GM12891 (cell line): ENCODE measurements around the gene PRMT1.

Experiments
- POLR2A ChIP-seq: IDR thresholded peaks from 2 replicates; pipeline ENCODE4 v1.6.1; 2011; ENCODE audit warnings: low read depth, low read length, control low read depth
- POLR2AphosphoS5 ChIP-seq: IDR thresholded peaks from 2 replicates; pipeline ENCODE4 v1.6.1; 2011; ENCODE audit warnings: low read depth, low read length, control low read depth
- POU2F2 ChIP-seq: IDR thresholded peaks from 2 replicates; pipeline ENCODE4 v1.6.1; 2011; ENCODE audit warnings: low read depth, mild to moderate bottlenecking, control low read depth, low read length, moderate library complexity
- TAF1 ChIP-seq: IDR thresholded peaks from 2 replicates; pipeline ENCODE4 v1.6.1; 2011; ENCODE audit warnings: low read depth, low read length, control low read depth

DNA sequence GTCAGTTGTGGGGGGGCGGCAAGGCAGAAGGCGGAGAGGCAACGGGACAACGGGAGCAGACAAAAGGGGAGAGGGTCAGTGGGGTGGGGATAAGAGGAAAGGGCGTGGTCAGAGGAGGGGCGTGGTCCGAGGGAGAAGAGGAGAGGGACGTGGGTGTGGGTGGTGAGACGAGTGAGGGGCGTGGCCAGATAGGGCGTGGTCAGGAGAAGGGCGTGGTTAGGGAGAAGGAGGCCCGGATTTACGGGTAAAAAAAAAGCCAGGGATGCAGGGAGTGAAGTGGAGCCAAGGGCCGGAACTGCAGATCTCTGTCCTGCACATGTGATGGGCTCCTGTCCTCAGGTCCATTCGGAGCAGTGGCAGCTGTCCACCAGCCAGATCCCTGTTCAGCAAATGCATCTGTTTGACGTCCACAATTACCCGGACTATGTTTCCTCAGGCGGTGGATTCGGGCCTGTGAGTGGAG is 35.4 kb downstream of the PRMT1 start:
- TF ChIP-seq TAF1 (no peak), POLR2A (no peak), POLR2AphosphoS5 (no peak), POU2F2 (no peak)
